ENCODE data around the gene HSPH1. TPM values are rescaled to one million over a fixed set of nuclear protein-coding genes. Genes with fewer than 3 reads are reported as not detected.
"Not testable (repeated sequence)": the region's sequence is repeated elsewhere in the genome, so short reads cannot be mapped to it uniquely, and the experiment has no call there.

The HSPH1 gene
- polyA plus RNA-seq, 4 donors = 110 to 145 (median 120) TPM

GRCh38 chr13:31100721-31101120 is 61.0 kb downstream of the HSPH1 start:
- DNase-seq (ENCODE audit: low read depth in 4 of 4, low spot score in 2 of 4) = no peak

GRCh38 chr13:31097911-31098434 is 63.7 kb downstream of the HSPH1 start:
- DNase-seq (ENCODE audit: low read depth in 4 of 4, low spot score in 2 of 4) = not testable (repeated sequence)

- no peak for DNase-seq (ENCODE audit: low read depth in 4 of 4, low spot score in 2 of 4)
Measured at GRCh38 chr13:31096654-31097302, 64.9 kb downstream of the HSPH1 start.

GRCh38 chr13:31094331-31095015 is 67.2 kb downstream of the HSPH1 start:
- no peak for DNase-seq (ENCODE audit: low read depth in 4 of 4, low spot score in 2 of 4)

GRCh38 chr13:31093145-31093885 is 68.4 kb downstream of the HSPH1 start:
- no peak for DNase-seq (ENCODE audit: low read depth in 4 of 4, low spot score in 2 of 4)

- no peak for DNase-seq (ENCODE audit: low read depth in 4 of 4, low spot score in 2 of 4)
Measured at GRCh38 chr13:31092646-31093045, 69.1 kb downstream of the HSPH1 start.

- peak in 2 of 4 donors; percentile 13 to 17 for DNase-seq (ENCODE audit: low read depth in 4 of 4, low spot score in 2 of 4)
Measured at GRCh38 chr13:31090961-31091624, 70.6 kb downstream of the HSPH1 start.

- no peak for DNase-seq (ENCODE audit: low read depth in 4 of 4, low spot score in 2 of 4)
Measured at GRCh38 chr13:31090096-31090495, 71.6 kb downstream of the HSPH1 start.

GRCh38 chr13:31089649-31090048 is 72.1 kb downstream of the HSPH1 start:
- DNase-seq (ENCODE audit: low read depth in 4 of 4, low spot score in 2 of 4) = no peak

- DNase-seq (ENCODE audit: low read depth in 4 of 4, low spot score in 2 of 4) = no peak
Measured at GRCh38 chr13:31088826-31089420, 72.8 kb downstream of the HSPH1 start.

Other genes with a start within 250 kb of the HSPH1 start
- 1 to 10 TPM in 3 of 4 donors, under 1 TPM in 1; 0.70 to 2.8 (median 1.9) TPM for gene TEX26, start 229.2 kb downstream of the HSPH1 start, polyA plus RNA-seq (ENCODE audit: insufficient read length in 4 of 4)
- 10 to 100 TPM; 17.2 to 25.0 (median 19.5) TPM for gene B3GLCT, start 38.1 kb upstream of the HSPH1 start, polyA plus RNA-seq (ENCODE audit: insufficient read length in 4 of 4)